ENCODE measurements around the gene RGS16. TPM values are rescaled to one million over a fixed set of nuclear protein-coding genes. Genes with fewer than 3 reads are reported as not detected.

The RGS16 gene
- total RNA-seq, 1 donor from 2014 or later = 12.5 TPM

DNA sequence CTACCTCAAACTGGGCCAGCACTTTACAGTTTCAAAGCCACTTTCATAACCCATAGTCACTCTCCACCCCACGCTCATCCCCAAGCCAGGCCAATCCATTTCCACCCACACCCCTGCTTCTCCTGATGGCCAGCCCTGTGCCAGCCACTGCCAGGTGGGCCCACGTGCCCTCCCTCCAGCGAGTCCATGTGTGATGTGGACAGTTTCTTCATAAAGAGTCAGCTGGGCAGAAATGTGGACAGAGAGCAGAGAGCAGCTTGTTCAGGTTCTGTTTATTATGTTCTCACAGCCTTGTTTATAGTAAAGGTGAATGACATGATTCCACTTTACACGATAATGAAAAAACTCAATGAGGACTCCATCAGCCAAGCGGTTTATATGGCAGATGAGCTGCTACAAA, 37.4 kb upstream of the RGS16 start:
- H3K4me3 Mint-ChIP-seq = no peak overlapping the region
- no peak overlapping the region for H3K9ac ChIP-seq
- TF ChIP-seq EZH2 (IDR thresholded peaks at IDR 0.05) = no peak
- no peak for TF ChIP-seq CTCF (IDR thresholded peaks at IDR 0.05)
- TF ChIP-seq EZH2phosphoT487 (IDR thresholded peaks at IDR 0.05) = no peak
- no peaks in the 10 kb centered on the region for H3F3A ChIP-seq (ENCODE audit: low read depth)
- no peak overlapping the region for H3K27ac Mint-ChIP-seq
- no peaks in the 10 kb centered on the region for H3K9me3 Mint-ChIP-seq
- DNase-seq (ENCODE audit: low spot score) = no peak
- H3K36me3 Mint-ChIP-seq = no peaks in the 10 kb centered on the region
- H3K36me3 ChIP-seq = no peaks in the 10 kb centered on the region
- peaks cover 6% of the 10 kb centered on the region for H3K4me1 ChIP-seq
- H3K27me3 ChIP-seq = no peaks in the 10 kb centered on the region
- H3K4me3 ChIP-seq = no peak overlapping the region
- no peak overlapping the region for H2AFZ ChIP-seq (replicated peaks)
- H3K79me2 ChIP-seq (ENCODE audit: low read depth) = no peaks in the 10 kb centered on the region
- no peaks in the 10 kb centered on the region for H3K9me3 ChIP-seq (ENCODE audit: low read depth)
- no peaks in the 10 kb centered on the region for H4K20me1 ChIP-seq (ENCODE audit: low read depth)
- no peak overlapping the region for H3K27ac ChIP-seq
- H3K4me2 ChIP-seq = no peak overlapping the region
- peaks cover 11% of the 10 kb centered on the region for H3K27me3 Mint-ChIP-seq (ENCODE audit: insufficient read depth, low read depth)
- peaks cover 5% of the 10 kb centered on the region for H3K4me1 Mint-ChIP-seq

GRCh38 chr1:182639330-182639729, 35.1 kb upstream of the RGS16 start:
- Histone ChIP-seq H3K36me3 (no peaks in the 10 kb centered on the region), H3F3A (ENCODE audit: low read depth) (peaks cover 3% of the 10 kb centered on the region), H3K27me3 (no peaks in the 10 kb centered on the region), H3K9ac (no peak overlapping the region), H3K9me3 (ENCODE audit: low read depth) (no peaks in the 10 kb centered on the region), H3K79me2 (ENCODE audit: low read depth) (no peaks in the 10 kb centered on the region), H3K4me1 (peaks cover 24% of the 10 kb centered on the region), H3K27ac (no peak overlapping the region), H4K20me1 (ENCODE audit: low read depth) (no peaks in the 10 kb centered on the region), H2AFZ (replicated peaks) (no peak overlapping the region), H3K4me2 (no peak overlapping the region), H3K4me3 (no peak overlapping the region)
- Mint-ChIP-seq H3K36me3 (no peaks in the 10 kb centered on the region), H3K27me3 (ENCODE audit: insufficient read depth, low read depth) (peaks cover 4% of the 10 kb centered on the region), H3K27ac (no peak overlapping the region), H3K4me1 (peaks cover 19% of the 10 kb centered on the region), H3K4me3 (no peak overlapping the region), H3K9me3 (no peaks in the 10 kb centered on the region)
- no peak for DNase-seq (ENCODE audit: low spot score)
- TF ChIP-seq EZH2 (IDR thresholded peaks at IDR 0.05) (no peak), EZH2phosphoT487 (IDR thresholded peaks at IDR 0.05) (no peak), CTCF (IDR thresholded peaks at IDR 0.05) (no peak)

- DNase-seq (ENCODE audit: low spot score) = no peak
- no peak overlapping the region for H3K4me2 ChIP-seq
- Mint-ChIP-seq H3K27me3 (ENCODE audit: insufficient read depth, low read depth) (peaks cover 6% of the 10 kb centered on the region), H3K9me3 (no peaks in the 10 kb centered on the region), H3K36me3 (no peaks in the 10 kb centered on the region), H3K4me3 (no peak overlapping the region), H3K27ac (no peak overlapping the region), H3K4me1 (peaks cover 34% of the 10 kb centered on the region)
- no peaks in the 10 kb centered on the region for H3K36me3 ChIP-seq
- H3K27ac ChIP-seq = no peak overlapping the region
- no peaks in the 10 kb centered on the region for H3K27me3 ChIP-seq
- no peaks in the 10 kb centered on the region for H3K9me3 ChIP-seq (ENCODE audit: low read depth)
- H2AFZ ChIP-seq (replicated peaks) = no peak overlapping the region
- TF ChIP-seq CTCF (IDR thresholded peaks at IDR 0.05) (no peak), EZH2phosphoT487 (IDR thresholded peaks at IDR 0.05) (no peak)
- H3F3A ChIP-seq (ENCODE audit: low read depth) = peaks cover 15% of the 10 kb centered on the region
- no peaks in the 10 kb centered on the region for H3K79me2 ChIP-seq (ENCODE audit: low read depth)
- H4K20me1 ChIP-seq (ENCODE audit: low read depth) = no peaks in the 10 kb centered on the region
- no peak overlapping the region for H3K4me3 ChIP-seq
- H3K4me1 ChIP-seq = peaks cover 38% of the 10 kb centered on the region
- H3K9ac ChIP-seq = no peak overlapping the region
These were observed 33.6 kb upstream of the RGS16 start for GRCh38 chr1:182637769-182638168.

Measured in neural progenitor cell (in vitro differentiated cells).